Activated CD8-positive, alpha-beta memory T cell treated with anti-CD3 and anti-CD28 coated beads for 1 hour (primary cell): Measurements from ENCODE around the gene SLC37A3.
A peak's percentile ranks its signal among the peaks of the same experiment; 100 is the strongest.
"Not testable (repeated sequence)": the region's sequence is repeated elsewhere in the genome, so short reads cannot be mapped to it uniquely, and the experiment has no call there.

Experiments used
- DNase-seq, 2 donors: peaks; one replicate each; pipeline ENCODE4 v3.0.0-alpha.2; 2020; ENCODE audit warnings: low read depth in 1 of 2; ENCODE audit errors: extremely low read depth in 1 of 2

The SLC37A3 gene

GRCh38 chr7:140315498-140316164 is 82.7 kb downstream of the SLC37A3 start:
- no peak for DNase-seq

- DNase-seq = no peak
These were observed 83.5 kb downstream of the SLC37A3 start for GRCh38 chr7:140314573-140315480.

GRCh38 chr7:140312141-140312846 is 86.0 kb downstream of the SLC37A3 start:
- DNase-seq = no peak

GRCh38 chr7:140311128-140311527 is 87.2 kb downstream of the SLC37A3 start:
- not testable (repeated sequence) for DNase-seq

GRCh38 chr7:140310337-140311002 is 87.9 kb downstream of the SLC37A3 start:
- DNase-seq = no peak

GRCh38 chr7:140308060-140308459 is 90.3 kb downstream of the SLC37A3 start:
- DNase-seq = no peak

GRCh38 chr7:140304191-140304799 is 94.0 kb downstream of the SLC37A3 start:
- DNase-seq = peak; percentile 5 to 19

GRCh38 chr7:140300243-140301136 is 97.8 kb downstream of the SLC37A3 start:
- DNase-seq = no peak

- DNase-seq = no peak
These were observed 100.1 kb downstream of the SLC37A3 start for GRCh38 chr7:140298213-140298612.

GRCh38 chr7:140297192-140297591 is 101.1 kb downstream of the SLC37A3 start:
- no peak for DNase-seq

GRCh38 chr7:140295224-140295738 is 103.0 kb downstream of the SLC37A3 start:
- DNase-seq = no peak

GRCh38 chr7:140294454-140294853 is 103.9 kb downstream of the SLC37A3 start:
- no peak for DNase-seq

- no peak for DNase-seq
These were observed 105.9 kb downstream of the SLC37A3 start for GRCh38 chr7:140292438-140292837.

GRCh38 chr7:140289804-140290203 is 108.5 kb downstream of the SLC37A3 start:
- DNase-seq = no peak

- DNase-seq = no peak
These were observed 110.3 kb downstream of the SLC37A3 start for GRCh38 chr7:140287988-140288387.

- no peak for DNase-seq
These were observed 112.4 kb downstream of the SLC37A3 start for GRCh38 chr7:140285938-140286337.

GRCh38 chr7:140284062-140284461 is 114.3 kb downstream of the SLC37A3 start:
- DNase-seq = no peak
